ENCODE data around the gene PMS1. TPM values are rescaled to one million over a fixed set of nuclear protein-coding genes. Genes with fewer than 3 reads are reported as not detected.

The PMS1 gene
- polyA plus RNA-seq, 1 donor from 2014 or later: 50.9 TPM

- Histone ChIP-seq H3K9me3 (ENCODE audit: low read length) (no peaks in the 10 kb centered on the region), H3F3A (ENCODE audit: insufficient read depth, low read length, poor library complexity, severe bottlenecking) (no peaks in the 10 kb centered on the region), H2AFZ (ENCODE audit: low read depth, low read length) (no peak overlapping the region), H4K20me1 (ENCODE audit: insufficient read depth) (no peaks in the 10 kb centered on the region), H3K4me2 (ENCODE audit: low read length) (no peak overlapping the region), H3K27ac (ENCODE audit: low read length) (no peak overlapping the region), H3K4me3 (ENCODE audit: low read length) (no peak overlapping the region), H3K27me3 (ENCODE audit: insufficient read depth, low read depth, low read length) (no peaks in the 10 kb centered on the region), H3K36me3 (ENCODE audit: insufficient read depth, low read length) (peaks cover 3% of the 10 kb centered on the region), H3K79me2 (replicated peaks; ENCODE audit: insufficient read depth, low read length) (peaks cover 24% of the 10 kb centered on the region), H3K9me2 (ENCODE audit: insufficient read depth, low read length) (no peaks in the 10 kb centered on the region), H3K9ac (ENCODE audit: low read length) (no peak overlapping the region)
- TF ChIP-seq SMC3 (conservative IDR thresholded peaks at IDR 0.05; ENCODE audit: poor library complexity) (no peak), EZH2 (IDR thresholded peaks at IDR 0.05; ENCODE audit: borderline replicate concordance, insufficient read depth, low read length, poor library complexity, severe bottlenecking) (no peak), MXI1 (conservative IDR thresholded peaks at IDR 0.05; ENCODE audit: poor library complexity, severe bottlenecking) (no peak)
Observed at GRCh38 chr2:189791338-189792042, 7.2 kb downstream of the PMS1 start.

- TF ChIP-seq RAD21 (conservative IDR thresholded peaks at IDR 0.05) (no peak), EZH2 (IDR thresholded peaks at IDR 0.05; ENCODE audit: borderline replicate concordance, insufficient read depth, low read length, poor library complexity, severe bottlenecking) (no peak)
- Histone ChIP-seq H3K27me3 (ENCODE audit: insufficient read depth, low read depth, low read length) (no peaks in the 10 kb centered on the region), H3K9me3 (ENCODE audit: low read length) (no peaks in the 10 kb centered on the region), H2AFZ (ENCODE audit: low read depth, low read length) (no peak overlapping the region), H3F3A (ENCODE audit: insufficient read depth, low read length, poor library complexity, severe bottlenecking) (no peaks in the 10 kb centered on the region), H4K20me1 (ENCODE audit: insufficient read depth) (no peaks in the 10 kb centered on the region), H3K4me2 (ENCODE audit: low read length) (no peak overlapping the region), H3K9ac (ENCODE audit: low read length) (no peak overlapping the region), H3K27ac (ENCODE audit: low read length) (no peak overlapping the region), H3K79me2 (replicated peaks; ENCODE audit: insufficient read depth, low read length) (peaks cover 13% of the 10 kb centered on the region), H3K36me3 (ENCODE audit: insufficient read depth, low read length) (peaks cover 3% of the 10 kb centered on the region), H3K4me3 (ENCODE audit: low read length) (no peak overlapping the region), H3K9me2 (ENCODE audit: insufficient read depth, low read length) (no peaks in the 10 kb centered on the region)
Observed at GRCh38 chr2:189794310-189794709, 10.1 kb downstream of the PMS1 start.

GRCh38 chr2:189797902-189798301 is 13.7 kb downstream of the PMS1 start:
- no peak overlapping the region for H3K9ac ChIP-seq (ENCODE audit: low read length)
- no peak overlapping the region for H2AFZ ChIP-seq (ENCODE audit: low read depth, low read length)
- no peaks in the 10 kb centered on the region for H3K9me2 ChIP-seq (ENCODE audit: insufficient read depth, low read length)
- H3K9me3 ChIP-seq (ENCODE audit: low read length): no peaks in the 10 kb centered on the region
- peaks cover 5% of the 10 kb centered on the region for H3K36me3 ChIP-seq (ENCODE audit: insufficient read depth, low read length)
- H3K79me2 ChIP-seq (replicated peaks; ENCODE audit: insufficient read depth, low read length): peaks cover 6% of the 10 kb centered on the region
- H4K20me1 ChIP-seq (ENCODE audit: insufficient read depth): no peaks in the 10 kb centered on the region
- H3F3A ChIP-seq (ENCODE audit: insufficient read depth, low read length, poor library complexity, severe bottlenecking): no peaks in the 10 kb centered on the region
- no peaks in the 10 kb centered on the region for H3K27me3 ChIP-seq (ENCODE audit: insufficient read depth, low read depth, low read length)
- TF ChIP-seq MXI1 (conservative IDR thresholded peaks at IDR 0.05; ENCODE audit: poor library complexity, severe bottlenecking): no peak
- TF ChIP-seq CTCF (IDR thresholded peaks at IDR 0.05; ENCODE audit: poor library complexity, severe bottlenecking): no peak
- TF ChIP-seq SMC3 (conservative IDR thresholded peaks at IDR 0.05; ENCODE audit: poor library complexity): no peak
- no peak for TF ChIP-seq EZH2 (IDR thresholded peaks at IDR 0.05; ENCODE audit: borderline replicate concordance, insufficient read depth, low read length, poor library complexity, severe bottlenecking)
- no peak for TF ChIP-seq RAD21 (conservative IDR thresholded peaks at IDR 0.05)
- TF ChIP-seq REST (IDR thresholded peaks at IDR 0.05; ENCODE audit: borderline replicate concordance): no peak
- no peak for TF ChIP-seq TAF1 (IDR thresholded peaks at IDR 0.05; ENCODE audit: low read depth)
- TF ChIP-seq EP300 (conservative IDR thresholded peaks at IDR 0.05; ENCODE audit: poor library complexity, severe bottlenecking): no peak
- TF ChIP-seq POLR2AphosphoS5 (IDR thresholded peaks at IDR 0.05): no peak
- no peak overlapping the region for H3K4me3 ChIP-seq (ENCODE audit: low read length)
- no peak overlapping the region for H3K27ac ChIP-seq (ENCODE audit: low read length)
- H3K4me2 ChIP-seq (ENCODE audit: low read length): no peak overlapping the region
